Inflammatory macrophage treated with lipopolysaccharide for 1 hour (primary cell): ENCODE measurements around the gene SUSD6.
A peak's percentile ranks its signal among the peaks of the same experiment; 100 is the strongest.

ENCODE experiments used
- DNase-seq, 2 donors: peaks; one replicate each; pipeline ENCODE4 v3.0.0-alpha.2; 2020 to 2022

The SUSD6 gene

GRCh38 chr14:69611172-69612013 lies at the start of gene SUSD6:
Gene SUSD6, plus strand, starts transcription at chr14:69611596. Its CDS starts 46,997 bp downstream, at chr14:69658593.
- DNase-seq: peak; percentile 83 to 84

- DNase-seq: no peak
Measured at GRCh38 chr14:69561893-69562292, 49.5 kb upstream of the SUSD6 start.

GRCh38 chr14:69567563-69567962 lies 43.8 kb upstream of the SUSD6 start:
- no peak for DNase-seq

- no peak for DNase-seq
Measured at GRCh38 chr14:69569859-69570258, 41.5 kb upstream of the SUSD6 start.

GRCh38 chr14:69570836-69571330 lies 40.5 kb upstream of the SUSD6 start:
- DNase-seq: no peak

GRCh38 chr14:69571449-69572029 lies 39.9 kb upstream of the SUSD6 start:
- DNase-seq: no peak

GRCh38 chr14:69572030-69572840 lies 39.2 kb upstream of the SUSD6 start:
- DNase-seq: no peak

GRCh38 chr14:69572841-69573135 lies 38.6 kb upstream of the SUSD6 start:
- DNase-seq: no peak

- no peak for DNase-seq
Measured at GRCh38 chr14:69573205-69573830, 38.1 kb upstream of the SUSD6 start.

- DNase-seq: no peak
Measured at GRCh38 chr14:69573831-69574262, 37.5 kb upstream of the SUSD6 start.

GRCh38 chr14:69574263-69574953 lies 37.0 kb upstream of the SUSD6 start, which contains the start of gene CCDC177:
Gene CCDC177, minus strand, starts transcription at chr14:69574871. Its CDS starts 1,249 bp downstream, at chr14:69573622.
- DNase-seq: peak; percentile 23 to 79

GRCh38 chr14:69574954-69575295 lies 36.5 kb upstream of the SUSD6 start:
- no peak for DNase-seq

- no peak for DNase-seq
Measured at GRCh38 chr14:69579476-69579875, 31.9 kb upstream of the SUSD6 start.

- DNase-seq: peak; percentile 33 to 45
Measured at GRCh38 chr14:69580009-69580577, 31.3 kb upstream of the SUSD6 start.

GRCh38 chr14:69581316-69581935 lies 30.0 kb upstream of the SUSD6 start:
- DNase-seq: no peak

- no peak for DNase-seq
Measured at GRCh38 chr14:69582212-69582611, 29.2 kb upstream of the SUSD6 start.

GRCh38 chr14:69582829-69583228 lies 28.6 kb upstream of the SUSD6 start:
- no peak for DNase-seq

GRCh38 chr14:69584389-69584788 lies 27.0 kb upstream of the SUSD6 start:
- no peak for DNase-seq

- no peak for DNase-seq
Measured at GRCh38 chr14:69586404-69586803, 25.0 kb upstream of the SUSD6 start.

- DNase-seq: no peak
Measured at GRCh38 chr14:69587389-69587788, 24.0 kb upstream of the SUSD6 start.

GRCh38 chr14:69591317-69591716 lies 20.1 kb upstream of the SUSD6 start:
- no peak for DNase-seq
